ENCODE data around the gene SCN11A. TPM values are rescaled to one million over a fixed set of nuclear protein-coding genes. Genes with fewer than 3 reads are reported as not detected.

Gene SCN11A
- polyA plus RNA-seq, 1 donor from 2014 or later: 2.2 TPM

DNA sequence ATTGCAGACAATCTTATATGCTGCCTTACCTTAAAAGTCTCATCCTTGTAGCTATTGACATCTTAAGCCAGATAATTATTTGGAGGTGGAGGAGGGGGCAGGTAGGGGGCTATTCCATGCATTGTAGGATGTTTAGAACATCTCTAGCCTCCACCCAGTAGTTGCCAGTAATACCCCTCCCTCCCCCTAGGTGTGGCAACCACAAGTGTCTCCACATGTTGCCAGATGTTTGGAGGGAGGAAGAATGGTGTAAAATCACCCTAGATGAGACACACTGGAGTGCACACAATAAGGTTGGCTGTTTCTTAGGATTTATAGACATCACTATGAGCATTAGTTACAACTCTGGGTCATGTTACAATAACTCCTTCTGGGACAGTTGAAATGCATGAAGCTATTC, 28.3 kb upstream of the SCN11A start:
- no peak overlapping the region for H3K27ac ChIP-seq (ENCODE audit: low read length)

DNA sequence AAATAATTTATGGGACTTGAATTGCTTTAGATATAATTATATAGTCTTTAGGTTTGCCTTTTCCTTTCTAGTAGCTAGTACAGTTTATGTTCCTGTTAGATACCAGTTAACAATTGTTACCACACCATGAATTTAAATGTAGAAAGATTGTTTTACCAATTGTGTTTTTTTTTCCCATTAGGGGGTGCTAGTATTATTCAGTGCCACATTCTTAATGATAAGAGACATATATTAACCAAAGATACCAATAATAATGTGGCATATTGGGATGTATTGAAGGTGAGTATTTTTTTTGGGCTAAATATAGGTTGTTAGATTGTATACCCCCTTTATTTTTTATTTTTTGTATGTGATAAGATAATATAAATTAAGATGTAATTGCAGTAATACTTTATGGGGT, 27.8 kb upstream of the SCN11A start:
- Histone ChIP-seq H3K79me2 (replicated peaks; ENCODE audit: insufficient read depth, low read length) (no peaks in the 10 kb centered on the region), H3K4me2 (ENCODE audit: low read length) (no peak overlapping the region), H4K20me1 (ENCODE audit: insufficient read depth) (no peaks in the 10 kb centered on the region), H3K4me3 (ENCODE audit: low read length) (no peak overlapping the region), H2AFZ (ENCODE audit: low read depth, low read length) (no peak overlapping the region), H3K27ac (ENCODE audit: low read length) (no peak overlapping the region), H3K9me2 (ENCODE audit: insufficient read depth, low read length) (no peaks in the 10 kb centered on the region), H3K36me3 (ENCODE audit: insufficient read depth, low read length) (peaks cover 7% of the 10 kb centered on the region), H3K9me3 (ENCODE audit: low read length) (no peaks in the 10 kb centered on the region), H3K9ac (ENCODE audit: low read length) (no peak overlapping the region), H3F3A (ENCODE audit: insufficient read depth, low read length, poor library complexity, severe bottlenecking) (no peaks in the 10 kb centered on the region), H3K27me3 (ENCODE audit: insufficient read depth, low read depth, low read length) (no peaks in the 10 kb centered on the region)
- TF ChIP-seq, protein P1, sequence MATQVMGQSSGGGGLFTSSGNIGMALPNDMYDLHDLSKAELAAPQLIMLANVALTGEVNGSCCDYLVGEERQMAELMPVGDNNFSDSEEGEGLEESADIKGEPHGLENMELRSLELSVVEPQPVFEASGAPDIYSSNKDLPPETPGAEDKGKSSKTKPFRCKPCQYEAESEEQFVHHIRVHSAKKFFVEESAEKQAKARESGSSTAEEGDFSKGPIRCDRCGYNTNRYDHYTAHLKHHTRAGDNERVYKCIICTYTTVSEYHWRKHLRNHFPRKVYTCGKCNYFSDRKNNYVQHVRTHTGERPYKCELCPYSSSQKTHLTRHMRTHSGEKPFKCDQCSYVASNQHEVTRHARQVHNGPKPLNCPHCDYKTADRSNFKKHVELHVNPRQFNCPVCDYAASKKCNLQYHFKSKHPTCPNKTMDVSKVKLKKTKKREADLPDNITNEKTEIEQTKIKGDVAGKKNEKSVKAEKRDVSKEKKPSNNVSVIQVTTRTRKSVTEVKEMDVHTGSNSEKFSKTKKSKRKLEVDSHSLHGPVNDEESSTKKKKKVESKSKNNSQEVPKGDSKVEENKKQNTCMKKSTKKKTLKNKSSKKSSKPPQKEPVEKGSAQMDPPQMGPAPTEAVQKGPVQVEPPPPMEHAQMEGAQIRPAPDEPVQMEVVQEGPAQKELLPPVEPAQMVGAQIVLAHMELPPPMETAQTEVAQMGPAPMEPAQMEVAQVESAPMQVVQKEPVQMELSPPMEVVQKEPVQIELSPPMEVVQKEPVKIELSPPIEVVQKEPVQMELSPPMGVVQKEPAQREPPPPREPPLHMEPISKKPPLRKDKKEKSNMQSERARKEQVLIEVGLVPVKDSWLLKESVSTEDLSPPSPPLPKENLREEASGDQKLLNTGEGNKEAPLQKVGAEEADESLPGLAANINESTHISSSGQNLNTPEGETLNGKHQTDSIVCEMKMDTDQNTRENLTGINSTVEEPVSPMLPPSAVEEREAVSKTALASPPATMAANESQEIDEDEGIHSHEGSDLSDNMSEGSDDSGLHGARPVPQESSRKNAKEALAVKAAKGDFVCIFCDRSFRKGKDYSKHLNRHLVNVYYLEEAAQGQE (IDR thresholded peaks at IDR 0.05; ENCODE audit: borderline replicate concordance): no peak
- TF ChIP-seq EZH2 (IDR thresholded peaks at IDR 0.05; ENCODE audit: borderline replicate concordance, insufficient read depth, low read length, poor library complexity, severe bottlenecking) (no peak), EP300 (conservative IDR thresholded peaks at IDR 0.05; ENCODE audit: poor library complexity, severe bottlenecking) (no peak), MXI1 (conservative IDR thresholded peaks at IDR 0.05; ENCODE audit: poor library complexity, severe bottlenecking) (no peak), POLR2AphosphoS5 (IDR thresholded peaks at IDR 0.05) (no peak), SMC3 (conservative IDR thresholded peaks at IDR 0.05; ENCODE audit: poor library complexity) (no peak)
- TF ChIP-seq, protein P2, sequence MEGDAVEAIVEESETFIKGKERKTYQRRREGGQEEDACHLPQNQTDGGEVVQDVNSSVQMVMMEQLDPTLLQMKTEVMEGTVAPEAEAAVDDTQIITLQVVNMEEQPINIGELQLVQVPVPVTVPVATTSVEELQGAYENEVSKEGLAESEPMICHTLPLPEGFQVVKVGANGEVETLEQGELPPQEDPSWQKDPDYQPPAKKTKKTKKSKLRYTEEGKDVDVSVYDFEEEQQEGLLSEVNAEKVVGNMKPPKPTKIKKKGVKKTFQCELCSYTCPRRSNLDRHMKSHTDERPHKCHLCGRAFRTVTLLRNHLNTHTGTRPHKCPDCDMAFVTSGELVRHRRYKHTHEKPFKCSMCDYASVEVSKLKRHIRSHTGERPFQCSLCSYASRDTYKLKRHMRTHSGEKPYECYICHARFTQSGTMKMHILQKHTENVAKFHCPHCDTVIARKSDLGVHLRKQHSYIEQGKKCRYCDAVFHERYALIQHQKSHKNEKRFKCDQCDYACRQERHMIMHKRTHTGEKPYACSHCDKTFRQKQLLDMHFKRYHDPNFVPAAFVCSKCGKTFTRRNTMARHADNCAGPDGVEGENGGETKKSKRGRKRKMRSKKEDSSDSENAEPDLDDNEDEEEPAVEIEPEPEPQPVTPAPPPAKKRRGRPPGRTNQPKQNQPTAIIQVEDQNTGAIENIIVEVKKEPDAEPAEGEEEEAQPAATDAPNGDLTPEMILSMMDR (IDR thresholded peaks at IDR 0.05; ENCODE audit: poor library complexity, severe bottlenecking): no peak

More for the DNA sequence above, 28.3 kb upstream of the SCN11A start:
- Histone ChIP-seq H3K79me2 (replicated peaks; ENCODE audit: insufficient read depth, low read length) (no peaks in the 10 kb centered on the region), H4K20me1 (ENCODE audit: insufficient read depth) (no peaks in the 10 kb centered on the region), H3F3A (ENCODE audit: insufficient read depth, low read length, poor library complexity, severe bottlenecking) (no peaks in the 10 kb centered on the region), H3K4me2 (ENCODE audit: low read length) (no peak overlapping the region), H3K4me3 (ENCODE audit: low read length) (no peak overlapping the region), H3K27me3 (ENCODE audit: insufficient read depth, low read depth, low read length) (no peaks in the 10 kb centered on the region), H3K36me3 (ENCODE audit: insufficient read depth, low read length) (peaks cover 6% of the 10 kb centered on the region), H3K9ac (ENCODE audit: low read length) (no peak overlapping the region), H3K9me3 (ENCODE audit: low read length) (no peaks in the 10 kb centered on the region), H3K9me2 (ENCODE audit: insufficient read depth, low read length) (no peaks in the 10 kb centered on the region), H2AFZ (ENCODE audit: low read depth, low read length) (no peak overlapping the region)
- TF ChIP-seq, protein P1 (IDR thresholded peaks at IDR 0.05; ENCODE audit: borderline replicate concordance): no peak
- TF ChIP-seq, protein P2 (IDR thresholded peaks at IDR 0.05; ENCODE audit: poor library complexity, severe bottlenecking): no peak
- TF ChIP-seq EZH2 (IDR thresholded peaks at IDR 0.05; ENCODE audit: borderline replicate concordance, insufficient read depth, low read length, poor library complexity, severe bottlenecking) (no peak), TAF1 (IDR thresholded peaks at IDR 0.05; ENCODE audit: low read depth) (no peak), SMC3 (conservative IDR thresholded peaks at IDR 0.05; ENCODE audit: poor library complexity) (no peak), POLR2AphosphoS5 (IDR thresholded peaks at IDR 0.05) (no peak), RAD21 (conservative IDR thresholded peaks at IDR 0.05) (no peak), EP300 (conservative IDR thresholded peaks at IDR 0.05; ENCODE audit: poor library complexity, severe bottlenecking) (no peak), MXI1 (conservative IDR thresholded peaks at IDR 0.05; ENCODE audit: poor library complexity, severe bottlenecking) (no peak)

Data from neural cell (in vitro differentiated cells).